Spleen (tissue), 11 donors: ENCODE data around the gene FOXK2. TPM values are rescaled to one million over a fixed set of nuclear protein-coding genes. Genes with fewer than 3 reads are reported as not detected.

Source experiments
- DNase-seq: peaks from one replicate; pipeline ENCODE4 v3.0.0-alpha.2; 2020
- H3K27ac ChIP-seq, 8 donors: fragments of 200-600 bp; sonication (generic) in 7 of 8; 1 replicate in 4 of 8; 2 replicates in 4 of 8; pipeline versions ENCODE4 v1.5.0 to v1.8.0; 2016 to 2021; ENCODE audit warnings: inconsistent platforms in 4 of 8, mild to moderate bottlenecking in 4 of 8, moderate library complexity in 1 of 8
- H3K27me3 ChIP-seq, 7 donors: fragments of 200-600 bp; sonication (generic) in 6 of 7; replicated peaks in 1 of 7; 1 replicate in 4 of 7; 2 replicates in 3 of 7; pipeline versions ENCODE4 v1.5.0 to v1.8.0; 2016 to 2021; ENCODE audit warnings: inconsistent platforms in 3 of 7, mild to moderate bottlenecking in 1 of 7
- H3K36me3 ChIP-seq, 6 donors: fragments of 200-600 bp; sonication (generic) in 5 of 6; 1 replicate in 4 of 6; 2 replicates in 2 of 6; pipeline versions ENCODE4 v1.5.0 to v1.8.0; 2016 to 2021; ENCODE audit warnings: inconsistent platforms in 2 of 6
- H3K4me1 ChIP-seq, 6 donors: fragments of 200-600 bp; sonication (generic) in 5 of 6; 1 replicate in 3 of 6; 2 replicates in 3 of 6; pipeline versions ENCODE4 v1.5.0 to v1.8.0; 2016 to 2021; ENCODE audit warnings: inconsistent platforms in 3 of 6
- H3K4me3 ChIP-seq, 8 donors: fragments of 200-600 bp; sonication (generic) in 7 of 8; 1 replicate in 4 of 8; 2 replicates in 4 of 8; pipeline versions ENCODE4 v1.5.0 to v1.8.0; 2016 to 2021; ENCODE audit warnings: inconsistent platforms in 4 of 8, mild to moderate bottlenecking in 4 of 8, moderate library complexity in 2 of 8
- H3K9me3 ChIP-seq, 8 donors: fragments of 200-600 bp; sonication (generic) in 7 of 8; 1 replicate in 4 of 8; 2 replicates in 4 of 8; pipeline versions ENCODE4 v1.5.0 to v1.8.0; 2016 to 2021; ENCODE audit warnings: inconsistent platforms in 4 of 8
- POLR2A ChIP-seq, 3 donors: fragments of 450-650 bp; IDR thresholded peaks; one replicate each; pipeline ENCODE4 v1.5.1; 2017; ENCODE audit warnings: antibody characterized with exemption in 3 of 3, mild to moderate bottlenecking in 1 of 3
- POLR2AphosphoS5 ChIP-seq, 3 donors: sonication (generic); formaldehyde crosslinking; IDR thresholded peaks; one replicate each; pipeline ENCODE4 v1.5.1; 2017; ENCODE audit warnings: antibody characterized with exemption in 3 of 3
- WGBS, 5 donors: extraction: QIAGEN DNeasy Blood & Tissue Kit in 3 of 5; methylation state at CpG; one replicate each; pipeline versions ENCODE4 v1.1.5 to v1.1.7; 2013 to 2018; 5-methylcytosine and 5-hydroxymethylcytosine counted together
- intact Hi-C: fragments of 100-400 bp; cut with DNase I; formaldehyde crosslinking; loops from one replicate; pipeline ENCODE4 v1.15.0; 2023; ENCODE audit warnings: low total_unique reads
- polyA plus RNA-seq, 3 donors: library from polyadenylated mRNA; stranded (reverse); fragments of 200-250 nt; gene quantifications; one replicate each; pipeline ENCODE4 v1.2.1, GENCODE V29; 2013
- total RNA-seq, 7 donors: library from RNA; depleted of rRNA in 3 of 7; stranded (reverse); fragments of >200 nt in 3 of 7; fragmentation: NEBNext Ultra II Directional in 4 of 7; extraction: Animal tissue kit (Norgen Biotek cat#: 25700) in 4 of 7; gene quantifications; one replicate each; pipeline versions ENCODE4 v1.1.0 to v1.2.1, GENCODE V29; 2016 to 2021
- TF ChIP-seq, protein P1 (sequence below), 11 experiments: fragments of 200-600 bp in 7 of 11; fragments of 450-650 bp in 4 of 11; sonication (generic) in 4 of 11; IDR thresholded peaks in 8 of 11; conservative IDR thresholded peaks in 3 of 11; 1 replicate in 7 of 11; 2 replicates in 4 of 11; pipeline versions ENCODE4 v1.4.0 to v1.8.0; 2016 to 2021; ENCODE audit warnings: antibody characterized with exemption in 11 of 11, inconsistent platforms in 4 of 11, mild to moderate bottlenecking in 1 of 11
- donor health status: healthy with polysubstance abuse.
- donor health status: DM: no; HTN: no; CAD: no; lungs with moderate emphysema.
- donor health status: DM: no; HTN: no; CAD: no.
- donor health status: Bipolar disorder and iron deficiency.
- donor health status: healthy.
- donor health status: DM: no; HTN: no; CAD: no.
- donor health status: DM: yes; HTN: yes; CAD: no.

The FOXK2 gene
- total and polyA plus RNA-seq, 10 donors = 10.4 to 55.1 (median 45.2) TPM

DNA sequence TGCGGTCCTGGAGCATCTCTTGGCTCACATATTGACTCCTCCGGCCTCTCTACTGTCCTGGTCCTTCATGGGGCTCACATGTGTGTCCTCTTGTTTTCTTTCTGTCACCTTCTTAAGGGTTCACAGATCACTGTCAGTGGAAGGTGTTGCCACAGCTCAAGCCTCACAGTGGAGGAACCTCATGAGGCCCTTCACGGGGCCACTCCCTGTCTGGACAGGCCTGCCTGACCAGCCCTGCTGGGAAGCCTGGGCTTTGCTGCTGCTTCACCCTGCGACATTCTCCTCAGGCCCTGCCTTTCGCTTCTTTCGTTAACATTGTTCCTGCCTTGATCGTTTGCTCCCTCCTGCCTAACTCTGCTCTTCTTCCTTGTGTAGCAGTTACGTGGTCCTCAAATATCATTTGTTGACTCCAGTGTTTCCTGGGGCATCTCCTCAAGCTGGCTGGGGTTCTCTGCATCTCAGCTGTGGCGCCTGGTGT, 72.8 kb downstream of the FOXK2 start:
- no peak for DNase-seq
- WGBS, 5 donors = 43 to 70% (median 66%) methylated on average over 9 of the region's 9 CpGs
- Histone ChIP-seq H3K9me3 (no peaks in the 10 kb centered on the region), H3K36me3 (peaks cover 0 to 46% (median 15%) of the 10 kb centered on the region in 6 donors), H3K27me3 (no peaks in the 10 kb centered on the region), H3K4me1 (peaks cover 17 to 73% (median 54%) of the 10 kb centered on the region in 6 donors), H3K27ac (peak overlapping the region; percentile 86 to 96 (median 94)), H3K4me3 (peak overlapping the region in 2 of 8 donors; percentile 47 to 69)
- intact Hi-C loops = no loop called here
- TF ChIP-seq POLR2A (IDR thresholded peaks at IDR 0.05) (no peak), POLR2AphosphoS5 (IDR thresholded peaks at IDR 0.05) (peak in 2 of 3 donors; percentile 24 to 54)
- TF ChIP-seq, protein P1, sequence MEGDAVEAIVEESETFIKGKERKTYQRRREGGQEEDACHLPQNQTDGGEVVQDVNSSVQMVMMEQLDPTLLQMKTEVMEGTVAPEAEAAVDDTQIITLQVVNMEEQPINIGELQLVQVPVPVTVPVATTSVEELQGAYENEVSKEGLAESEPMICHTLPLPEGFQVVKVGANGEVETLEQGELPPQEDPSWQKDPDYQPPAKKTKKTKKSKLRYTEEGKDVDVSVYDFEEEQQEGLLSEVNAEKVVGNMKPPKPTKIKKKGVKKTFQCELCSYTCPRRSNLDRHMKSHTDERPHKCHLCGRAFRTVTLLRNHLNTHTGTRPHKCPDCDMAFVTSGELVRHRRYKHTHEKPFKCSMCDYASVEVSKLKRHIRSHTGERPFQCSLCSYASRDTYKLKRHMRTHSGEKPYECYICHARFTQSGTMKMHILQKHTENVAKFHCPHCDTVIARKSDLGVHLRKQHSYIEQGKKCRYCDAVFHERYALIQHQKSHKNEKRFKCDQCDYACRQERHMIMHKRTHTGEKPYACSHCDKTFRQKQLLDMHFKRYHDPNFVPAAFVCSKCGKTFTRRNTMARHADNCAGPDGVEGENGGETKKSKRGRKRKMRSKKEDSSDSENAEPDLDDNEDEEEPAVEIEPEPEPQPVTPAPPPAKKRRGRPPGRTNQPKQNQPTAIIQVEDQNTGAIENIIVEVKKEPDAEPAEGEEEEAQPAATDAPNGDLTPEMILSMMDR (IDR thresholded peaks at IDR 0.05 in 8 of 11, conservative IDR thresholded peaks at IDR 0.05 in 3 of 11) = no peak

DNA sequence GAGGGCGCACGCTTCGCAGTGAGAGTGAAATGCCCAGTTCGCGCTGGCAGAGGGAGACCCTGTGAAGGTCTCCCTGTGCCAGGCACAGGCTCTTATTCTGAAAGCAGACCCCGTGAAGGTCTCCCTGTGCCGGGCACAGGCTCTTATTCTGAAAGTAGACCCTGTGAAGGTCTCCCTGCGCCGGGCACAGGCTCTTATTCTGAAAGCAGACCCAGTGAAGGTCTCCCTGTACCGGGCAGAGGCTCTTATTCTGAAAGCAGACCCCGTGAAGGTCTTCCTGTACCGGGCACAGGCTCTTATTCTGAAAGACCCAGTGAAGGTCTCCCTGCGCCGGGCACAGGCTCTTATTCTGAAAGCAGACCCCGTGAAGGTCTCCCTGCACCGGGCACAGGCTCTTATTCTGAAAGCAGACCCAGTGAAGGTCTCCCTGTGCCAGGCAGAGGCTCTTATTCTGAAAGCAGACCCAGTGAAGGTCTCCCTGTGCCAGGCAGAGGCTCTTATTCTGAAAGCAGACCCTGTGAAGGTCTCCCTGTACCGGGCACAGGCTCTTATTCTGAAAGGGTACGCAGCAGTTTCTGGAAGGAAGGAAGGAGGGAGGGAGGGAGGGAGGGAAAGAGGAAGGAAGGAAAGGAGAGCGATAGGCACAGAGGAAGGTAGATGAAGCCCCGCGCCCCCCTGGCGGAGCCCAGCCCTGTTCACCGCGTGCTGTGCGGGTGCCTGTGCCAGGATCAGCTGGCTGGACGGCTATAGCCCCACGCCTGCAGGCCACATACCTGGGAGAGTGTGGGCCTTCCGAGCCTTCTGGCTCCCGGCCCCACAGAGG, 73.4 kb downstream of the FOXK2 start:
- intact Hi-C loops = no loop called here
- TF ChIP-seq, protein P1 (IDR thresholded peaks at IDR 0.05 in 8 of 11, conservative IDR thresholded peaks at IDR 0.05 in 3 of 11) = no peak
- TF ChIP-seq POLR2A (IDR thresholded peaks at IDR 0.05) (no peak), POLR2AphosphoS5 (IDR thresholded peaks at IDR 0.05) (peak in 2 of 3 donors; percentile 59 to 72)
- WGBS, 5 donors = 13 to 16% (median 14%) methylated on average over 25 to 29 of the region's 29 CpGs

DNA sequence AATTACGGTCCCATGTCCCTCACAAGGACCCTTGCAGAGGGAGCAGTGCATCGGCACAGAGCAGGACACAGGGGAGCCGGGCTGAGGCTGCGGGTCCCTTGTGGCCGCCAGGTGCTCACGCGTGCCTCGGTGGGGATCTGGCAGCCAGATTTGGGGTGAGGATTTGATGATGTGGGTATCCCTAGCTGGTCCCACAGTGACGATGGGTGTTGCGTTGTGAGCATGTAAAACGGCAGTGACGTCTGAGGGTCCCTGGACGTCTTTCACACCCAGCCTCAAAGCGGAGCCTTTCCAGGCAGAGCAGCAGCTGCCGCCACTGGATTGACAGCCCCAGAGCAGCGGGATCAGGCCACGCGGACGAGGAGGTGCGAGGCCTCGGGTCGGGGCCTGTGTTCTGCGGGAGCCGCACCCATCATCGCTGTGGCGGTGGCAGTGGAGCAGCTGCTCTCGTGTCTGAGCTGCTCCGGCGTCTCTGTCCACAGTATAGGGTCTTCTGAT, 74.1 kb downstream of the FOXK2 start:
- intact Hi-C loops = no loop called here
- peak overlapping the region; percentile 41 to 69 (median 46) for H3K4me3 ChIP-seq
- H3K27me3 ChIP-seq = no peaks in the 10 kb centered on the region
- H3K9me3 ChIP-seq = no peaks in the 10 kb centered on the region
- 49 to 74% (median 66%) methylated on average over 15 to 29 of the region's 29 CpGs for WGBS, 5 donors
- peak overlapping the region; percentile 86 to 96 (median 94) for H3K27ac ChIP-seq
- peaks cover 17 to 72% (median 53%) of the 10 kb centered on the region in 6 donors for H3K4me1 ChIP-seq
- peaks cover 0 to 46% (median 9%) of the 10 kb centered on the region in 6 donors for H3K36me3 ChIP-seq
- TF ChIP-seq POLR2AphosphoS5 (IDR thresholded peaks at IDR 0.05) = peak in 2 of 3 donors; percentile 50 to 66
- no peak for TF ChIP-seq POLR2A (IDR thresholded peaks at IDR 0.05)
- TF ChIP-seq, protein P1 (IDR thresholded peaks at IDR 0.05 in 8 of 11, conservative IDR thresholded peaks at IDR 0.05 in 3 of 11) = no peak
- DNase-seq = no peak

More for the DNA sequence above, 73.4 kb downstream of the FOXK2 start:
- Histone ChIP-seq H3K9me3 (no peaks in the 10 kb centered on the region), H3K4me1 (peaks cover 17 to 70% (median 53%) of the 10 kb centered on the region in 6 donors), H3K27ac (peak overlapping the region; percentile 86 to 96 (median 94)), H3K27me3 (no peaks in the 10 kb centered on the region), H3K4me3 (peak overlapping the region; percentile 41 to 69 (median 46)), H3K36me3 (peaks cover 0 to 46% (median 9%) of the 10 kb centered on the region in 6 donors)
- DNase-seq = peak; percentile 86

DNA sequence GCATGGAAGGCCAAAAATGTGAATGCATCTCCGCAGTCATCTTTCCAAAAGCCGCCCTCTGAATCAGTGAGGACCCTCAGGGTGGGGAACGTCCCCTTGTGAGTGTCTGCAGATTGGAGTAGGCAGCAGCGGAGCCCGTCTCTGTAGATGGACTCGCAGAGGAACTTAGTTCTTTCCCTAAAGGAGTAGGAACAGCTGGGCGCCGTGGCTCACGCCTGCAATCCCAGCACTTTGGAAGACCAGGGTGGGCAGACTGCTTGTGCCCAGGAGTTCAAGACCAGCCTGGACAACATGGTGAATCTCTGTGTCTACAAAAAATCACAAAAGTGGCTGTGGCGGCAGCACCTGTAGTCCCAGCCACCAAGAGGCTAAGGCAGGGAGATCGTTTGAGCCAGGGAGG, 75.0 kb downstream of the FOXK2 start:
- H3K9me3 ChIP-seq = no peaks in the 10 kb centered on the region
- no peak for DNase-seq
- 95 to 98% (median 96%) methylated on average over 11 of the region's 11 CpGs for whole genome bisulfite sequencing, 5 donors
- H3K4me1 ChIP-seq = peaks cover 17 to 80% (median 53%) of the 10 kb centered on the region in 6 donors
- no peak overlapping the region for H3K4me3 ChIP-seq
- TF ChIP-seq POLR2A (IDR thresholded peaks at IDR 0.05) (no peak), POLR2AphosphoS5 (IDR thresholded peaks at IDR 0.05) (no peak)
- TF ChIP-seq, protein P1 (IDR thresholded peaks at IDR 0.05 in 8 of 11, conservative IDR thresholded peaks at IDR 0.05 in 3 of 11) = no peak
- peaks cover 0 to 50% (median 9%) of the 10 kb centered on the region in 6 donors for H3K36me3 ChIP-seq
- intact Hi-C loops = no loop called here
- peak overlapping the region in 1 of 8 donors; percentile 27 for H3K27ac ChIP-seq
- no peaks in the 10 kb centered on the region for H3K27me3 ChIP-seq
